Mucosa of descending colon (tissue), 3 donors: ENCODE measurements around the gene KCNQ1OT1. TPM values are rescaled to one million over a fixed set of nuclear protein-coding genes. Genes with fewer than 3 reads are reported as not detected.

Source experiments
- ATAC-seq: fragments of 200-7000 bp; cut with Tn5 transposase; one replicate; pipeline ENCODE4 v1.9.1; 2020; ENCODE audit warnings: mild to moderate bottlenecking, moderate library complexity
- DNase-seq, 3 donors: peaks; one replicate each; pipeline ENCODE4 v3.0.0-alpha.2; 2020
- H3K36me3 ChIP-seq: fragments of 200-600 bp; one replicate; pipeline ENCODE4 v1.8.0; 2021; ENCODE audit warnings: low read depth, mild to moderate bottlenecking
- H3K4me1 ChIP-seq: fragments of 200-600 bp; one replicate; pipeline ENCODE4 v1.8.0; 2021; ENCODE audit warnings: low read depth, mild to moderate bottlenecking
- H3K4me3 ChIP-seq: fragments of 200-600 bp; one replicate; pipeline ENCODE4 v1.8.0; 2021; ENCODE audit warnings: mild to moderate bottlenecking
- H3K9me3 ChIP-seq: fragments of 200-600 bp; one replicate; pipeline ENCODE4 v1.8.0; 2021; ENCODE audit warnings: mild to moderate bottlenecking
- CTCF ChIP-seq: fragments of 200-600 bp; IDR thresholded peaks from one replicate; pipeline ENCODE4 v1.8.0; 2022; ENCODE audit warnings: antibody characterized with exemption, mild to moderate bottlenecking
- intact Hi-C, 2 donors: fragments of 100-400 bp; cut with DNase I in 1 of 2; cut with micrococcal nuclease in 1 of 2; formaldehyde crosslinking; loops; one replicate each; pipeline versions ENCODE4 v1.11.0 to v1.11.1; 2022; cut with DNase I, micrococcal nuclease
- total RNA-seq, 3 donors: library from RNA; stranded (reverse); fragmentation: NEBNext Ultra II Directional in 2 of 3; extraction: Animal tissue kit (Norgen Biotek cat#: 25700) in 2 of 3; gene quantifications; one replicate each; pipeline versions ENCODE4 v1.2.1 to v1.2.4, GENCODE V29; 2021 to 2023
- donor health status: DM: no; HTN: no; CAD: no; lungs with moderate emphysema.
- donor health status: DM: no; HTN: no; CAD: no.
- donor health status: DM: no; HTN: yes; CAD: no.

KCNQ1OT1 gene
- total RNA-seq, 3 donors from 2014 or later = 1.5 to 1.7 (median 1.7) TPM

GRCh38 chr11:2558397-2558796 is 141.4 kb downstream of the KCNQ1OT1 start:
- ATAC-seq = no peak
- no peak overlapping the region for H3K4me3 ChIP-seq
- intact Hi-C loops = no loop called here
- no peak for TF ChIP-seq CTCF
- H3K36me3 ChIP-seq = no peaks in the 10 kb centered on the region
- H3K4me1 ChIP-seq = no peaks in the 10 kb centered on the region
- peak in 2 of 3 donors; percentile 23 to 31 for DNase-seq
- no peaks in the 10 kb centered on the region for H3K9me3 ChIP-seq

Other genes with a start within 250 kb of the KCNQ1OT1 start
- 10 to 100 TPM in 2 of 3 donors, 1 to 10 TPM in 1; 3.0 to 40.3 (median 10.2) TPM for gene CDKN1C, start 185.8 kb upstream of the KCNQ1OT1 start, total RNA-seq
- gene PHLDA2, start 229.4 kb upstream of the KCNQ1OT1 start, total RNA-seq = 10 to 100 TPM in 2 of 3 donors, 1 to 10 TPM in 1; 8.9 to 25.6 (median 23.9) TPM